Renal cortical epithelial cell (primary cell): ENCODE results near the gene OTOP1. TPM values are rescaled to one million over a fixed set of nuclear protein-coding genes. Genes with fewer than 3 reads are reported as not detected.
"Not testable (repeated sequence)": the region's sequence is repeated elsewhere in the genome, so short reads cannot be mapped to it uniquely, and the experiment has no call there.

ENCODE experiments used
- DNase-seq: peaks from one replicate; pipeline ENCODE4 v3.0.0-alpha.2; 2011; ENCODE audit warnings: low read depth
- total RNA-seq: library from RNA; depleted of rRNA; stranded (reverse); fragments of >200 nt; gene quantifications from 2 replicates; pipeline ENCODE4 v1.2.3, GENCODE V29; 2014

Gene OTOP1
- total RNA-seq, 1 donor from 2014 or later = not detected

- DNase-seq = no peak
These were observed 6.9 kb upstream of the OTOP1 start for GRCh38 chr4:4233610-4234009.

GRCh38 chr4:4228356-4228668 is 1.6 kb upstream of the OTOP1 start:
- DNase-seq = no peak

GRCh38 chr4:4227510-4228355 is 1.0 kb upstream of the OTOP1 start:
- no peak for DNase-seq

GRCh38 chr4:4225915-4226605 is 669 bp downstream of the OTOP1 start:
- no peak for DNase-seq

- DNase-seq = no peak
These were observed 9.6 kb downstream of the OTOP1 start for GRCh38 chr4:4217113-4217512.

- DNase-seq = peak; percentile 34
These were observed 10.1 kb downstream of the OTOP1 start for GRCh38 chr4:4216648-4217047.

- DNase-seq = not testable (repeated sequence)
These were observed 13.1 kb downstream of the OTOP1 start for GRCh38 chr4:4213674-4214073.

GRCh38 chr4:4206204-4206603 is 20.5 kb downstream of the OTOP1 start:
- no peak for DNase-seq

GRCh38 chr4:4204401-4204745 is 22.4 kb downstream of the OTOP1 start:
- no peak for DNase-seq

GRCh38 chr4:4203688-4204400 is 22.9 kb downstream of the OTOP1 start:
- DNase-seq = no peak

GRCh38 chr4:4202510-4202909 is 24.2 kb downstream of the OTOP1 start:
- no peak for DNase-seq

GRCh38 chr4:4200624-4201023 is 26.1 kb downstream of the OTOP1 start:
- no peak for DNase-seq

- no peak for DNase-seq
These were observed 31.4 kb downstream of the OTOP1 start for GRCh38 chr4:4195354-4195753.

GRCh38 chr4:4188557-4188956 is 38.2 kb downstream of the OTOP1 start:
- DNase-seq = not testable (repeated sequence)

- no peak for DNase-seq
These were observed 41.2 kb downstream of the OTOP1 start for GRCh38 chr4:4185528-4185927.

- DNase-seq = no peak
These were observed 43.7 kb downstream of the OTOP1 start for GRCh38 chr4:4182835-4183568.

- no peak for DNase-seq
These were observed 56.1 kb downstream of the OTOP1 start for GRCh38 chr4:4170596-4171150.

- DNase-seq = not testable (repeated sequence)
These were observed 58.5 kb downstream of the OTOP1 start for GRCh38 chr4:4167981-4168780.

- DNase-seq = not testable (repeated sequence)
These were observed 59.7 kb downstream of the OTOP1 start for GRCh38 chr4:4166986-4167385.

- DNase-seq = not testable (repeated sequence)
These were observed 60.9 kb downstream of the OTOP1 start for GRCh38 chr4:4165701-4166392.
